Adipocyte (in vitro differentiated cells): Measurements from ENCODE around the gene MYRF.

Experiments used
- DNase-seq: peaks from one replicate; pipeline ENCODE4 v3.0.0-alpha.2; 2015; ENCODE audit warnings: low read depth
- H3K27me3 ChIP-seq: replicated peaks from 2 replicates; pipeline ENCODE4 v1.7.0; 2013; ENCODE audit warnings: mild to moderate bottlenecking, low read length, moderate library complexity; ENCODE audit not compliant: control insufficient read depth, insufficient read depth
- H3K36me3 ChIP-seq: 2 replicates; pipeline ENCODE4 v1.7.0; 2013; ENCODE audit warnings: low read length, mild to moderate bottlenecking, moderate library complexity; ENCODE audit not compliant: control insufficient read depth, insufficient read depth, severe bottlenecking
- H3K4me1 ChIP-seq: 2 replicates; pipeline ENCODE4 v1.7.0; 2013; ENCODE audit warnings: mild to moderate bottlenecking, low read length, moderate library complexity; ENCODE audit not compliant: control insufficient read depth, insufficient read depth
- H3K4me3 ChIP-seq: 2 replicates; pipeline ENCODE4 v1.7.0; 2013; ENCODE audit warnings: mild to moderate bottlenecking, low read length, moderate library complexity
- H3K9ac ChIP-seq: 2 replicates; pipeline ENCODE4 v1.7.0; 2013; ENCODE audit warnings: mild to moderate bottlenecking, low read length, moderate library complexity
- H3K9me3 ChIP-seq: 2 replicates; pipeline ENCODE4 v1.7.0; 2013; ENCODE audit warnings: mild to moderate bottlenecking, low read length, moderate library complexity; ENCODE audit not compliant: control insufficient read depth

MYRF gene

GRCh38 chr11:61793829-61794204 is 41.4 kb downstream of the MYRF start:
- Histone ChIP-seq H3K9ac (peak overlapping the region; percentile 100), H3K4me3 (peak overlapping the region; percentile 100), H3K36me3 (peaks cover 17% of the 10 kb centered on the region), H3K9me3 (no peaks in the 10 kb centered on the region), H3K27me3 (no peaks in the 10 kb centered on the region), H3K4me1 (peaks cover 18% of the 10 kb centered on the region)
- DNase-seq: no peak

GRCh38 chr11:61794579-61794978 is 42.1 kb downstream of the MYRF start:
- DNase-seq: no peak
- H3K4me1 ChIP-seq: peaks cover 18% of the 10 kb centered on the region
- no peaks in the 10 kb centered on the region for H3K9me3 ChIP-seq
- H3K36me3 ChIP-seq: peaks cover 15% of the 10 kb centered on the region
- no peak overlapping the region for H3K9ac ChIP-seq
- H3K4me3 ChIP-seq: no peak overlapping the region
- H3K27me3 ChIP-seq: no peaks in the 10 kb centered on the region

GRCh38 chr11:61795459-61795858 is 43.0 kb downstream of the MYRF start:
- H3K9ac ChIP-seq: no peak overlapping the region
- peaks cover 18% of the 10 kb centered on the region for H3K4me1 ChIP-seq
- no peaks in the 10 kb centered on the region for H3K27me3 ChIP-seq
- no peak overlapping the region for H3K4me3 ChIP-seq
- H3K36me3 ChIP-seq: peaks cover 15% of the 10 kb centered on the region
- H3K9me3 ChIP-seq: no peaks in the 10 kb centered on the region
- DNase-seq: no peak

- Histone ChIP-seq H3K4me3 (no peak overlapping the region), H3K4me1 (peaks cover 18% of the 10 kb centered on the region), H3K9me3 (no peaks in the 10 kb centered on the region), H3K9ac (no peak overlapping the region), H3K27me3 (no peaks in the 10 kb centered on the region), H3K36me3 (peaks cover 20% of the 10 kb centered on the region)
- DNase-seq: no peak
Measured at GRCh38 chr11:61795876-61796526, 43.6 kb downstream of the MYRF start.

GRCh38 chr11:61797263-61797944 is 45.0 kb downstream of the MYRF start:
- Histone ChIP-seq H3K9me3 (no peaks in the 10 kb centered on the region), H3K36me3 (peaks cover 34% of the 10 kb centered on the region), H3K9ac (peak overlapping the region; percentile 52), H3K4me1 (peaks cover 10% of the 10 kb centered on the region), H3K4me3 (no peak overlapping the region), H3K27me3 (no peaks in the 10 kb centered on the region)
- DNase-seq: peak; percentile 92

GRCh38 chr11:61799665-61800284 is 47.3 kb downstream of the MYRF start:
- no peak overlapping the region for H3K4me3 ChIP-seq
- no peak overlapping the region for H3K9ac ChIP-seq
- DNase-seq: no peak
- no peaks in the 10 kb centered on the region for H3K9me3 ChIP-seq
- peaks cover 57% of the 10 kb centered on the region for H3K36me3 ChIP-seq
- peaks cover 2% of the 10 kb centered on the region for H3K4me1 ChIP-seq
- H3K27me3 ChIP-seq: no peaks in the 10 kb centered on the region

GRCh38 chr11:61800331-61801281 is 48.2 kb downstream of the MYRF start:
- Histone ChIP-seq H3K9ac (no peak overlapping the region), H3K4me3 (no peak overlapping the region), H3K36me3 (peaks cover 66% of the 10 kb centered on the region), H3K27me3 (no peaks in the 10 kb centered on the region), H3K4me1 (peaks cover 4% of the 10 kb centered on the region), H3K9me3 (no peaks in the 10 kb centered on the region)
- DNase-seq: no peak

- DNase-seq: no peak
- no peaks in the 10 kb centered on the region for H3K9me3 ChIP-seq
- H3K36me3 ChIP-seq: peaks cover 83% of the 10 kb centered on the region
- no peaks in the 10 kb centered on the region for H3K27me3 ChIP-seq
- H3K9ac ChIP-seq: no peak overlapping the region
- no peak overlapping the region for H3K4me3 ChIP-seq
- H3K4me1 ChIP-seq: peaks cover 4% of the 10 kb centered on the region
Measured at GRCh38 chr11:61802605-61803004, 50.2 kb downstream of the MYRF start.

GRCh38 chr11:61803889-61804647 is 51.6 kb downstream of the MYRF start:
- Histone ChIP-seq H3K27me3 (no peaks in the 10 kb centered on the region), H3K9me3 (no peaks in the 10 kb centered on the region), H3K36me3 (peaks cover 98% of the 10 kb centered on the region), H3K9ac (peak overlapping the region; percentile 38), H3K4me1 (peaks cover 4% of the 10 kb centered on the region), H3K4me3 (no peak overlapping the region)
- no peak for DNase-seq

GRCh38 chr11:61805146-61805545 is 52.7 kb downstream of the MYRF start:
- Histone ChIP-seq H3K36me3 (peaks cover 98% of the 10 kb centered on the region), H3K4me1 (peaks cover 4% of the 10 kb centered on the region)
- no peak for DNase-seq

More at GRCh38 chr11:61805146-61805545, 52.7 kb downstream of the MYRF start:
- Histone ChIP-seq H3K9ac (peak overlapping the region; percentile 38), H3K4me3 (no peak overlapping the region), H3K27me3 (no peaks in the 10 kb centered on the region), H3K9me3 (no peaks in the 10 kb centered on the region)
